ENCODE data around the gene TXNRD1.
A peak's percentile ranks its signal among the peaks of the same experiment; 100 is the strongest.
"Not testable (repeated sequence)": the region's sequence is repeated elsewhere in the genome, so short reads cannot be mapped to it uniquely, and the experiment has no call there.

The TXNRD1 gene

DNA sequence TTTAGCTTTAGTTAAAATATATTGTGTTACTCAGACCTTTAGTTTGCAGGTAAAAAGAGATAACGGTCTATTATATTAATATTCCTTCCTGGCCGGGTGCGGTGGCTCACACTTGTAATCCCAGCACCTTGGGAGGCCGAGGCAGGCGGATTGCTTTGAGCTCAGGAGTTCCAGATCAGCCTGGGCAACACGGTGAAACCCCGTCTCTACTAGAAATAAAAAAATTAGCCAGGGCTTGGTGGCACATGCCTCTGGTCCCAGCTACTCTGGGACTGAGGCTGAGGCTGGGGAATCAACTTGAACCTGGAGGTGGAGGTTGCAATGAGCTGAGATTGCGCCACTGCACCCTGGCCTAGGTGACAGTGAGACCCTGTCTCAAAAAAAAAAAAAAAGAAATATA is 74.7 kb downstream of the TXNRD1 start:
- FAIRE-seq (no peak), DNase-seq (ENCODE audit: insufficient read length, low spot score) (no peak)
- TF ChIP-seq, protein P1, sequence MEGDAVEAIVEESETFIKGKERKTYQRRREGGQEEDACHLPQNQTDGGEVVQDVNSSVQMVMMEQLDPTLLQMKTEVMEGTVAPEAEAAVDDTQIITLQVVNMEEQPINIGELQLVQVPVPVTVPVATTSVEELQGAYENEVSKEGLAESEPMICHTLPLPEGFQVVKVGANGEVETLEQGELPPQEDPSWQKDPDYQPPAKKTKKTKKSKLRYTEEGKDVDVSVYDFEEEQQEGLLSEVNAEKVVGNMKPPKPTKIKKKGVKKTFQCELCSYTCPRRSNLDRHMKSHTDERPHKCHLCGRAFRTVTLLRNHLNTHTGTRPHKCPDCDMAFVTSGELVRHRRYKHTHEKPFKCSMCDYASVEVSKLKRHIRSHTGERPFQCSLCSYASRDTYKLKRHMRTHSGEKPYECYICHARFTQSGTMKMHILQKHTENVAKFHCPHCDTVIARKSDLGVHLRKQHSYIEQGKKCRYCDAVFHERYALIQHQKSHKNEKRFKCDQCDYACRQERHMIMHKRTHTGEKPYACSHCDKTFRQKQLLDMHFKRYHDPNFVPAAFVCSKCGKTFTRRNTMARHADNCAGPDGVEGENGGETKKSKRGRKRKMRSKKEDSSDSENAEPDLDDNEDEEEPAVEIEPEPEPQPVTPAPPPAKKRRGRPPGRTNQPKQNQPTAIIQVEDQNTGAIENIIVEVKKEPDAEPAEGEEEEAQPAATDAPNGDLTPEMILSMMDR (IDR thresholded peaks at IDR 0.05; ENCODE audit: insufficient read depth, missing control alignments), result no peak

DNA sequence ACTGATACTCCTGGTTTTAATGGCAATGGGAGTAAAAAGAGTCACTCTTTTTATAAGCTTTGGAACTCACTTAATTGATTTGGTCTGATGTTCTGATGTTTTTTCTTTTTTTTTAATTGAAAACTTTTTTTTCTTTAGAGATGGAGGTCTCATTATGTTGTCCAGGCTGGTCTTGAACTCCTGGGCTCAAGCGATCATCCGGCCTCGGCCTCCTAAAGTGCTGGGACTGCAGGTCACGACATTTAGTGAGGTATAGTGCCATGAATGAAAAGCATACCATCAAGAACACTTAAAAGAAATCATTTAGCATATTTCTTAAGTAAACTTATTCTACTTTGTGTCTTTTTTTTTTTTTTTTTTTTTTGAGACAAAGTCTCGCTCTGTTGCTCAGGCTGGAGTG is 75.3 kb downstream of the TXNRD1 start:
- DNase-seq (ENCODE audit: insufficient read length, low spot score) (no peak), FAIRE-seq (no peak)
- TF ChIP-seq, protein P1 (IDR thresholded peaks at IDR 0.05; ENCODE audit: insufficient read depth, missing control alignments), result no peak

DNA sequence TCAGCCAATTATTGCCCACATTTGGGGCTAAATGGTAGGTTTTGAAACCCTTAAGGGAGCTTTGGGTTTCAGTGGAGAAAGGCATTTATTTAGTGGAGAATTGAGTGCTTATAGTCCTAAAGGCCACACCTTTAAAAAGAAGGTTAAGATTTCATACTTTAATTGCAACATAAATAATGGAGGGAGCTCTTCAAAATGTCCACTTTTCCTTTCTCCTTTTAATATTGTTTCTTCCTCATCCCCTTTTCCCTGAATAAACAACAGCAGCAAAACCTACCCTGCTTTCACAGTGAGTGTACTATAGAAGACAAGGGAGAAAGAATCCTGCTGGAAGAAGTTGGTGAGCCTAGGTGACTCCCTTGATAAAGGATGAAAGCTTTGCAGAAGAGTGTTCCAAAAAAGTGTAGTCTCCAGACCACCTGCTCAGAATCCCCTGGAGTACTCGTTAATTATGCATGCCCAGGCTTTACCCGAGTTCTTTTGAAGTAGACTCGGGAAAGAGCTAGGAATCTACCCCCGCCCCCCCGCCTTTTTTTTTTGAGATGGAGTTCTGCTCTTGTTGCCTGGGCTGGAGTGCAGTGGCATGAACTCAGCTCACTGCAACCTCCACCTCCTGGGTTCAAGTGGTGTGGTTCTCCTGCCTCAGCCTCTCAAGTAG is 76.4 kb downstream of the TXNRD1 start:
- TF ChIP-seq, protein P1 (IDR thresholded peaks at IDR 0.05; ENCODE audit: insufficient read depth, missing control alignments), result no peak
- no peak for DNase-seq (ENCODE audit: insufficient read length, low spot score)
- no peak for FAIRE-seq

DNA sequence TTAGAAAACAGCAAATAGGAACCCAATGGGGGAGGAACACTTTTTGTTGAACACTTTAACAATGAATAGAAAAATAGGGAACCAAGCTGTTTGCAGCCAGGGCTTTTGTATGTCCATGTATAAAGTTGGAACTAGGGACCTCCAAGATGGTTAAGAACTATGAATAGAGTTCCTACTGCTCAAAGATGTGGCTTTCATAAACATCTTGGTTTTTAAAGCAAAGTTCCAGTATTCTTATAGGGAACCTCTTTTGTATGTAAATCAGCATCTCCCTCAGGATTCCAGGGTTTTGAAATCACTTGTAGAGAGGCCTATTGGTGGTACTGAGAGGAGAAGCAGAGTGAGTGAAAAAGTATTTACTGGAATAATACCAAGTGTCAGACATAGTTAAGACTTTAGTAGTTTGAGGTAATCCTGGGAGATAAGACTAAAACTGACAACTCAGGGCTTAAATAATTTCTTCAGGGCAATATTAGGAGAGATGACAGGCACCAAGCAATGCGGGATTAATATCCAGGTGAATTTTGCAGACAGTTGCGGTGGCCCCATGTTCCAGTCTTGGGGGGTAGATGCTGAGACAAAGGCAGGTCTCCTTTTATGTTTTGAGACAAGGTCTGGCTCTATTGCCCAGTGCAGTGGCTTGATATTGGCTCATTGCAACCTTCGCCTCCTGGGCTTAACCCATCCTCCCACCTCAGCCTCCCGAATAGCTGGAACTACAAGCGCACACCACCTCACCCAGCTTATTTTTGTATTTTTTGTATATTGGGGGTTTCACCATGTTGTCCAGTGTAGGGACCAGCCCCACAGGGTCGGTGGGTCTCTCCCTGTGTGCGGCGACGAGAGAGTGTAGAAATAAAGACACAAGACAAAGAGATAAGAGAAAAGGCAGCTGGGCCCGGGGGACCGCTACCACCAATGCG is 77.6 kb downstream of the TXNRD1 start:
- DNase-seq (ENCODE audit: insufficient read length, low spot score) (no peak), FAIRE-seq (no peak)
- TF ChIP-seq, protein P1 (IDR thresholded peaks at IDR 0.05; ENCODE audit: insufficient read depth, missing control alignments), result no peak

DNA sequence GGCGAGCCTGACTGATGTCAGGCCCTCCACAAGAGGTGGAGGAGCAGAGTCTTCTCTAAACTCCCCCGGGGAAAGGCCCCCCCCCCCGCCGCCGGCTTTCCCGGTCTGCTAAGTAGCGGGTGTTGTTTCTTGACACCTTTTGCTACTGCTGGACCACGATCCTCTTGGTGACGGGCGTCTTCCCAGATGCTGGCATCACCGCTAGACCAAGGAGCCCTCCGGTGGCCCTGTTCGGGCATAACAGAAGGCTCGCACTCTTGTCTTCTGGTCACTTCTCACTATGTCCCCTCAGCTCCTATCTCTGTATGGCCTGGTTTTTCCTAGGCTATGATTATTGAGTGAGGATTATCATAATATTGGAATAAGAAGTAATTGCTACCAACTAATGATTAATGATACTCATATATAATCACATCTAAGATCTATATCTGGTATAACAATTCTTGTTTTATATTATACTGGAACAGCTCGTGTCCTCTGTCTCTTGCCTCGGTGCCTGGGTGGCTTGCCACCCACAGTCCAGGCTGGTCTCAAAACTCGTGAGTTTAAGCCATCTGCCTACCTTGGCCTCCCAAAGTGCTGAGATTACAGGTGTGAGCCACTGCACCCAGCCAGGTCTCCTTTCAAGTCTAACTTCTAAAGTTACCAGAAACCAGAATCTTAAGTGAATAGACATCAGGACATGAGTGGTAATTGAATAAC is 78.7 kb downstream of the TXNRD1 start:
- not testable (repeated sequence) for DNase-seq (ENCODE audit: insufficient read length, low spot score); FAIRE-seq
- TF ChIP-seq, protein P1 (IDR thresholded peaks at IDR 0.05; ENCODE audit: insufficient read depth, missing control alignments), result peak; percentile 43

DNA sequence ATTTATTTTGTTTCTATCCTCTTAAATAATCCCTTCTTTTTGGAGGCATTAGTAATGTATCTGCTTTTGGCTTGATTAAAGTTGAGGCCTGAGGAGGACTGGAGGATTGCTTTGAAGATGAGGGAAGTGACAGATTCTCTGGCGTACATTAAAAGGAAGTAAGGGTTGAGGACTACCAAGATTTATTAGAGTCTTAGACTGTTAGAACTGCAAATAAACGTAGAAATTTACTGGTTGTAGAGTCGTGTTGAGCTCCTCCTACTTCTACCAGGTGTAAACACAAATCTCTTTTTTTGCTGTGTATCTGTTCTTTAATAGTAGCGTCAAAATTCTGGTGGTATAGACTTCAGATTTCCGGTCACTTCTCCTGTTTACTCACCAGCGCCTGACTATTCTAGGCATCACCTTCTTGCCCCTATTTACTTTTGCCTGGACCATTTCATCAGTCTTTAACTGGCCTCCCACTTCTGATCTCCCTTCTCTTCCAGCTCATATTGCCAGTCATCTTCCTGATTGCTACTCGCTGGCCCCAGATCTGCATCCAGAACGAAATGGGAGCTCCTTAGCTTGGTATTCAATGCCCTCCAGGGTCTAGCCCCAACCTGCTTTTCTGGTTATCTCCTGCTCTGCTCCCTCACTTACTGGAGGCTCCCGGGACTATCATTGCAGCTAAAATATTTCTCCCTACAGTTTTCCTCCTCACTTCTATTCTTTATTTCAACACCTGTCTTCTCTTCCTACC is 79.5 kb downstream of the TXNRD1 start:
- TF ChIP-seq, protein P1 (IDR thresholded peaks at IDR 0.05; ENCODE audit: insufficient read depth, missing control alignments), result no peak
- DNase-seq (ENCODE audit: insufficient read length, low spot score) (no peak), FAIRE-seq (no peak)

Measured in D721Med (cell line).